Bladder microvascular endothelial cell (primary cell): ENCODE results near the gene SLC25A13. TPM values are rescaled to one million over a fixed set of nuclear protein-coding genes. Genes with fewer than 3 reads are reported as not detected.

ENCODE experiments used
- total RNA-seq: library from RNA; depleted of rRNA; stranded (reverse); fragments of >200 nt; gene quantifications from 2 replicates; pipeline ENCODE4 v1.2.3, GENCODE V29; 2014

SLC25A13 gene
- total RNA-seq: 18.5 and 30.3 TPM in 2 replicates

GRCh38 chr7:96321658-96322372 is at the start of gene SLC25A13:
Gene SLC25A13, minus strand, starts transcription at chr7:96322098. Its CDS starts 142 bp downstream, at chr7:96321956.

